GM10248 (cell line): Measurements from ENCODE around the gene GPR39.

ENCODE experiments used
- CTCF ChIA-PET: fragments of 300-600 bp; sonication (Branson Sonifier 250); formaldehyde crosslinking; extraction: SDS; loops from one replicate; lab custom pipeline; 2021; ENCODE audit warnings: antibody characterized with exemption; lab: Yijun Ruan, JAX
- POLR2A ChIA-PET: fragments of 350-650 bp; sonication (Branson Sonifier 250); formaldehyde crosslinking; extraction: SDS; loops from one replicate; lab custom pipeline; 2020; ENCODE audit warnings: antibody characterized with exemption; lab: Yijun Ruan, JAX
- DNase-seq: peaks from one replicate; pipeline ENCODE4 v3.0.0; 2012; ENCODE audit errors: extremely low spot score
- CTCF ChIP-seq: IDR thresholded peaks from 2 replicates; pipeline ENCODE4 v1.5.1; 2012; ENCODE audit warnings: mild to moderate bottlenecking, low read depth; ENCODE audit errors: extremely low read depth, missing control alignments, control extremely low read depth

Gene GPR39

GRCh38 chr2:132463719-132464118 lies 47.1 kb downstream of the GPR39 start:
- CTCF ChIA-PET: interaction anchor here (0.7 to 1.2 kb wide), 2 partner anchors 17 to 24 kb away, joined by 3 read pairs; no protein-coding TSS in a partner anchor
- no peak for TF ChIP-seq CTCF
- POLR2A ChIA-PET: no interaction called here
- no peak for DNase-seq

- ChIA-PET POLR2A (no interaction called here), CTCF (no interaction called here)
- TF ChIP-seq CTCF: no peak
- no peak for DNase-seq
Observed at GRCh38 chr2:132465917-132466316, 49.3 kb downstream of the GPR39 start.

- TF ChIP-seq CTCF: no peak
- ChIA-PET POLR2A (no interaction called here), CTCF (no interaction called here)
- no peak for DNase-seq
Observed at GRCh38 chr2:132466428-132467028, 49.9 kb downstream of the GPR39 start.

GRCh38 chr2:132468821-132469675 lies 52.4 kb downstream of the GPR39 start:
- no peak for TF ChIP-seq CTCF
- no peak for DNase-seq
- CTCF ChIA-PET: no interaction called here
- POLR2A ChIA-PET: no interaction called here

GRCh38 chr2:132470746-132471145 lies 54.1 kb downstream of the GPR39 start:
- DNase-seq: no peak
- TF ChIP-seq CTCF: no peak
- POLR2A ChIA-PET: no interaction called here
- CTCF ChIA-PET: interaction anchor here (1.4 kb wide), 1 partner anchor 34 kb away, joined by 3 read pairs; no protein-coding TSS in a partner anchor

- ChIA-PET POLR2A (no interaction called here), CTCF (no interaction called here)
- no peak for TF ChIP-seq CTCF
- no peak for DNase-seq
Observed at GRCh38 chr2:132473174-132473883, 56.7 kb downstream of the GPR39 start.
